Stimulated activated CD4-positive, alpha-beta T cell treated with anti-CD3 and anti-CD28 coated beads, Interleukin-12 subunit alpha, Interleukin-12 subunit beta, amount 100 ng/mL, for 4 hours (primary cell): ENCODE data around the gene GRB10.

Experiments
- DNase-seq: peaks from one replicate; pipeline ENCODE4 v3.0.0-alpha.2; 2020

The GRB10 gene

DNA sequence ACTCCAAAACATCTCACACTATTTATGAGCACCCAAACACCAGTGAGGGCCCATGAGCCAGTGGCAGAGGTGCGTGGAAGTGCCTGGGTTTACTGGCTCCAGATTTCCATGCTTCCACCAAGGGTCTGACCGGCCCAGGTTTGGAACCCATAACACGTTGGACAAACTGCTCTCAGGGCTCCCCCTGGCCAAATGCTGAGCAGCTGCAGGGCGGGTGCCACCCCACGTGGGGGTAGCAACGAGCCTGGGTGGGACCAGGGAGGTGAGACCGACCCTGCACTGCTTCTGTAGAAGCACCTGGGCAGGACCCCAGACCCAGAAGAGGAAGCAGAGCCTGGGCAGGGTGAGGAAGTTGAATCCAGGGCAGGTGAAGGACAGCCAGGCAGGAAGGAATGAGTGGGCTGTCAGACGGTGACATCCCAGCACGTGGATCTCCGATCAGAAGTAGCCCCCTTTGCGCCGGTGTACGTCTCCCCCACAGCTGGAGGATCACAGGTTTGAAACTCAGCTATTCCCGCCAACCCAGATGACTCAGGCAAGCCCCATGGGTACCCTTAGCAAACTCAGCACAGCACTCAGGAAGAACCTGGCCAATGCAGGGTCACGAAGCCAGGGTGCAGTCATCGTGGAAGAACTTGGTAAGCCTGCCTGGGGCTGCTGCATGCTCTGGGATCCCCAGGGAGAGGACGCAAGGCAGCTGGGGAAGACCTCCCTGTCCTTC lies 117.1 kb downstream of the GRB10 start:
- no peak for DNase-seq

DNA sequence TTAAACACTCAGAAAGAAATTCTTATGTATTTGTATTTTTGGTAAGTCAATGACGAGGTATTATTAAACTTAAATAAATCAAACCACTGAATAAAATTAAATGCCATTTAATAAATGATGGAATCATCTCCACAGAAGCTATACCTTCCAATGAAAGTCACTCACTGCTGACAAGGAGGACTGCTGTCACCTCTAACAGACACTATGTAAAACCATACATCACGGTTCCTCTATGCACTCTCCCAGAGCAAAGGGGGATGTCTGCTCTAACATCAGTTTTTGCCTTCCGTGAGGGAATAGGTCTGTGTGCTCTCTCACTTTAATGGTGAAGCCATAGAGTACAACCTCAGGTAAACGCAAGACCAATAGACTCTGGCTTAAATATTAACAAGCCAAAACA lies 117.8 kb downstream of the GRB10 start:
- DNase-seq = no peak

DNA sequence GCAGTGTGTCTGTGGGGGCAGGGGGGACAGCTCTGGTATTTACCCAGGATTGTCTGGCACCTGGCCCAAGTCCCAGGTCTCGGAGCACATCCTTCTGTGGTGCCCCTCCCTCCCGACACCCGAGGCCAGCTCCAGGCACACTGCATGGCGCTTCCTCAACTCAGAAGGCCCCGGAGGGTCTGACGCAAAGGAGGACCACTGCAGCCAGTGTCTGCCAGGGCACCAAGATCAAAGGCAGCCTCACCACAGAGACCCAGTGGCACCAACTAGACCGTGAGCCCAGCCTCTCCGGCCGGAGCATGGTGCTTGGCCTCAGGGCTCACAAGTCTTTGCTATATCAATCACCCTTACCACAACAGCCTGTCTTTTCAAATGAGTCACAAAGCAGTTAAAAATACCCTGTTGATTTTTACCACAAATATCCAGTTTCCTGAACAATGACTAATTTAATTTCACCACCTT lies 118.2 kb downstream of the GRB10 start:
- DNase-seq = no peak

DNA sequence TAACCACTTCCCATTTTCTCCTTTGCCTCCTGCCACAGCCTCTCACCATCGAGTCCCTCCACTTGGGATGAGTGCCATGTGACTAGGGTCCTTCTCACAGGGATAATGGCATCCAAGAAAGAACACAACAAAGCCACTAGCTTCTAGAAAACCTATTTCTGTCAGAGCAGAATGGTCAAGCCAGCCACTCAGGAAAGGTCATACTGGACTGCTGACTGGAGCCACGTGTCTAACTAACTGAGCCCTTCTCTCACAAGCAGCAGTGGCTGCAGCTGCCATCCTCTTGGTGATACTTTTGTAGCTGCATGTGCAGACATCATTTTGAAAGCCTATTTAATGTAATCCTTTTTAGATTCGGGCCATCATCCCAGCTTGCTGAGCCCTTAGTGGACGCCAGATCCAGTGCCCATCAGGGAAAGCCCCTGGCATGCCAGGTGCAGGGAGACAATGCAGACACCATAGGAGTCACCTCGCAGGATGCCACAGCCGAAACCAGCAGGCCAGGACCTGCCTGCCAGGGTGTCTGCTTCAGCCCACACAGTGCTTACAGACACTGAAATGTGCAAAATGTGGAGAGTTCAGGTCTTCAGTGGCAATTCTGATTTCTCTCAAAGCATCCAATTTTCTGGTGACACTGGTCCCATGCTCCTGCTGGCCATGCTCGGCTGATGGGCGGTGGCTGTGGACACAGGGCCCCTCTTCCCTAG lies 119.1 kb downstream of the GRB10 start:
- DNase-seq = no peak

DNA sequence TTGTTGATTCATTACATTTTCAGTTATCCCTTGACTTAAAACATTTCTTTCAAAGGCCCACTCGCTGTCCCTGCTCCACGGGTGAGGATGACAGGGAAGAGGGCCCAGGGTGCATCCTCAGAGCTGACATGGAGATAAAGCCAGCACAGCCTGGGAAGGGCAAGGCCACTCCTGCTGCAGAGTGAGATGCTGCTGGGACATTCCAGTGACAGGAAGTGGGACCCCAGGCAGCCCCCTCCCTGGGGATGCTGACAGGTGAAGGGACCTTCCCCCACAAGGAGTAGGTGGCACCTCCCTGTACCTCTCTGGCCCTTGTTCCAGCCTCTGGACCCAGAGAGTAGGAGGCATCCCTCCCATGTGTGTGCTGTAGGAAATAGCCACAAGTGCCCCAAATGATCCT lies 119.7 kb downstream of the GRB10 start:
- DNase-seq = no peak

DNA sequence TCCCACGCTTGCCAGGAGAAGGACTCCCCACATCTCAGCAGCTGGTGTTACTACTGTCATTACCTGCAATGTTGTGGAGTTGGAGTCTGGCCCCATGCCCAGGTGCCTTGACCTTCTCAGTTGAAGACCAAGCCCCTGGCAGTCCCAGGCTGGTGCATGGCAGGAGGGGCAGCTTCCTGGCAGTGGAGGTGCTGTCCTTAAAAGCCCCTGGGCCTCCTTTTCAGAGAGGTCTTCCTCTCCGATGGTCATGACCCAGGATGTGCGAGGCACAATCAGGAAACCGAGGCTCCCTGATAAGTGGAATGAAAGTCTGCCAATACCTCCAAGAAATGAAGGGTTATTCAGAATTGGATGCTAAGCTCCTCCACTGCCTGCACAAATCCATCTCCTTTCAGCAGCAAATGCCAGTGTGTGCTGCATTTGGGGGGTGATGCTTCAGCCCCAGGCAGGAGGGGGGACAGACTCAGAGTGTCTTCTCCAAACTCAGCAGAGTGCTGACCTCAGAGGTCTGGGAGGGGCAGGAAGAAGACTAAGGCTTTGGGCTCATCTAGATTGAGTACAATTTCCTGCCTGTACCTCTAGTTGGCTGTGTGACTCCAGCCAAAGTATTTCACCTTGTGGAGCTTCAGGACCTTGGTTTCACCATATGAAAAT lies 120.5 kb downstream of the GRB10 start:
- DNase-seq = no peak

DNA sequence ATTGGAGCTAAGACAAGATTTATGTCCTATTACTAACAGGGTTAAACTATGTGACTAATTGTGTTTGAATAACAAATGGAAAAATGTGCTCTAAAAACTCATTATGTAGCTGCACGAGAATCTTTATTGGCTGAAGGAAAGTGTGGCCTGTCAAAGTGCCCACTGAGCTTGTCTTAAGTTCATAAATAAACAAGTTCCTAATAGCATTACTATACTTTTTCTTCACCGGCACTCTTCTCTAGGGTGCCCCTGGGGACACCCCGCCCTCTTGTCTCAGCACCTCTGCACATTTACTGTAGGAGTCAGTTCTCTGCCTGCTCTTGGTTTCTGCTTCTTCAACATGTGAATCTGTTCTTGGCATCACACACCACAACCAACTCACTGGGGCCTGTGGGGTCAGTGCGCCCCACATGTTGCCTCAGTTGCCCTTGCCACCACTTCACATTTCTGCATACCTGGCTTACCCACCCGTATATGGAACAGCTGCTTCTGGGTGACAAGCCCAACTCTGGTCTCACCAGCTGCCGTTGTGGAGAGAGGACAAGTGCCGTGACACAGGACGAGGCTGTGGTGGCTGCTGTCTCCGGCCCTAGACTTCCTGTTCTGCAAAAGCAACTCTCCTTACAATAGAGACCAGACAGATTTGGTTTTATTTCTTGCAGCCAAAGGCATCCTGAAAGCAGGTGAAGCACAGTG lies 121.2 kb downstream of the GRB10 start:
- no peak for DNase-seq

DNA sequence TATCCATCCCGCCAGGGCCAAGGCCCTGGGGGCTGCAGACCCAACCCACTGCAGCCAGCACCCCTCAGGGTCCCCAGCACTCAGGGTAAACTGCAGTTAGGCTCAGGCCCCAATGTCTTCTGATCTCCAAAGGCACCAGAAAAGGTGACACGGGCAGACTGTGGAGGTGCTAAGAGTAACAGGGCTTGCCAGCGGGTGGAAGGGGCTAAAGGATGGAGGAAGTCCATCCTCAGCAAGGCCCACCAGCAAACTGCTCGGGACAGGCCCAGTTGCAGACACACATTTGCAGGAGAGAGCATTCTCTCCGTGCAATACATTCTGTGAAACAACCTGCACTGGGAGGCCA lies 121.9 kb downstream of the GRB10 start:
- no peak for DNase-seq

DNA sequence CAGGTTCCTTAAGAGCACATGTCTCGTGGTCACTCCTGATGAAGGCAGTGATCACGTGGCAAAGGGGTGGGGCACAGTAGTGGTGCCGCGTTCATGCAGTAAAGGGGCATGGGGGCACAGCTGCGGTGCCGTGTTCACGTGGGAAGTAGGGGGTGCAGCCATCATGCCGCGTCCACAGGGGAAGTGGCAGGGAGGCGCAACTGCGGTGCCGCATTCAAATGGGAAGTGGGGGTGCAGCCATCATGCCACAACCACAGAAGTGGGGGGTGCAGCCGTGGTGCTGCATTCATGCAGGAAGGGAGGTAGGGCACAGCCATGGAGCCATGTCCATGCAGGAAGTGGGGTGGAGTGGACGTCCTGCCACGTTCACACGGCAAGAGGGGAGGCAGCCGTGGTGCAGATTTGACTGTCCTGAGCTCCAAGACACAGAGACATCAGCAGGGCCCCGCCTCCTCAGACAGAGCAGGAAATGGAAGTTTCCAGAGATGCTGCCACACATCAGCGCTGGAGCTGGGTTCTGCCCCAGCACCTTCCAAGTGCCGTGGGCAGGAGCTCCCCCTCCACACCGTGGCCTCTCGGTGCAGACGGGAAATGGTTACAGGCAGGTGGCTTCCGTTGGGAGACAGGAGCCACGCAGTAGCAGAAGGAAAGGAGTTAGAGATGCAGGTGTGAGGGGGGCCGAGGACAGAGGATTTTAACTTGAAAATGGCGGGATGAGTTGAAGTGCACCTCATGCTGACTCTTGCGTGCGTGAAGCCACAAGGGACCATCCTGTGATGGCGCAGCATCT lies 122.5 kb downstream of the GRB10 start:
- peak; percentile 27 for DNase-seq

DNA sequence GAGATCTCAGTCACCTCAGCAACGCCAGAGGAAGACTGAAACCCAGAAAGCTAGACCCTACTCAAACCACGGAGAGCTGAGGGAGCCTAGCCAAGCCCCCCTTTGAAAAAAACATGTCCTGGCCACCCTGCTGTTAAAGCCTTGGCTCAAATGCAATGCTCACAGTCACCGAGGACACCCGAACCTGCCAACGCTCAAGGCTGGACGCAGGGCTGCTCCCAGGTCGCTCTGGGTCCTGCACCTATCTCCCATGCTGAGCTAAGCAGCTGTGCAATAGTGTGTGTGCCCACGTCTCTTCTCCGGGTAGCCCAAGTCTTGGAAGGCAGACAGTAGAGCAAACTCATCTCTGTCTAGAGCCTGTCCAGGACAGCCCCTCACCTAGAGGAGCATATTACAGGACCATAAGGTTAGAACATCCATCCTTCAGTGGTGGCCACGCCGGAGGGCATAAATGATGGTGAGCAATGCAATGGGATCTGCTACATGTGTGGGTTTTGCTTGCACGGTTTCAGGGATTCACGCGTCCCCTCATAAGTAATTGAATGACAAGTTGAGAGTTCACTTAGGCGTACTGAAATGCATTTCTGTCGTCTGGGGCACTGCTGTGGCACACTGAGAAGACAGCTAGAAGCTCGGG lies 123.2 kb downstream of the GRB10 start:
- DNase-seq = no peak

DNA sequence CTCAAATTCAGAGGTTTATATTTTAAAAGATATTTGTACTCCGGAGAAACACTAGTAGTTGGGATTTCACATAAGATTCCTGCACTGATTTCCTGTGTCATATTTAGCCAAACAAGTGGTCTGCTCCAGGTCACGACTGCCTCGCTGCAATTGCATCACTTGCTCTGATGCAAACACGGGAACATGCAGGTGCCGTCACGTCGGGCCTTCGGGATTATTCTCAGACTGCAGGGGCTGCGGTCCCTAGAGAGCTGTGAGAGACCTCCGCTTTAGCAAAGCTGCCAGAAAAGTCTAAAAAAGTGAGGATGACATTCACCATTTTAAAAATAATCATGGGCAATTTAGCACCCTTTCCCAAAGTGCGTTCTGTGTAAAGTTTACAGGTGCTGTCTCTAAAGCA lies 124.0 kb downstream of the GRB10 start:
- no peak for DNase-seq

DNA sequence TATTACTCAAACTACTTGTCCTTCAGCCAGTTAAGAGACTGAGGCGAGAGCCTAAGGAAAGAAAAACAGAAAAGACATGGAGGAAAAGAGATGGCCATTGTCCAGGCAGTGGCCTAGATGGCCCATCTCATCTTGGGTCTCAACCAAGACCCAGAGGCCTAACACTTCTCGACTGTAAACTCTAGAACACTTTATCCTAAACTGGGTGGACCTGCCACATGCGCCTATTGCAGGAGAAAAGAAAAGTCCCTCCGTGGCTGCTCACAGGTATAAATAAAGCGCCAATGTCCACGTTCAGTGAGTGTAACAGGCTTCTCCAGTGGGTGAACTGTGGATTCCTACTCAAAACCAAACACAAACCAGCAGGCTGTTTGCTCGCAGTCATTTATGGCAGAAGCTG lies 124.8 kb downstream of the GRB10 start:
- DNase-seq = no peak

DNA sequence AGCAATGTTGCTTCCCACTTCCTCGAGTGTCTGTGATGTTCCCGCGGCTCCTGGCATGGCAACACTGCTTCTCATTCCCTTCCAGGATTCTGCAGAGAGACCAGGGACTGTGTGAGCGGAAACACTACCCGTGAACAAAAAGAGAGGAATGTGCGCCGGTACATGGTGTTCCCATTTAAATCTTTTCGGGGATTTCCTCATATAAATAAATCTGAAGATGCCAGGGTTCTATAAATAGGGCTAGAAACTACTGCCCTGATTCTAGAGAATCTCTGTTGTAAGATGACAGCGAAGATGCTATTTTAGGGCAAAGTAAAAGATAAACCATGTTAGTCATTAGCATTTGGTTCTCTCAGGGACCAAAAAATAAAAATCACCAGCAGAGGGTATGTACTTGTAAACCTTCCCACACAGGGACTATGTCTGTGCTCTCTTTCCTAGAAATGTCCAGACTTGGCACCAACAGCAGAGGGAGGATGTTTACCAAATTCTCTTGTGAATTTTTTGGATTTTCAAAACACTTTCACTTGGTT lies 125.3 kb downstream of the GRB10 start:
- no peak for DNase-seq

DNA sequence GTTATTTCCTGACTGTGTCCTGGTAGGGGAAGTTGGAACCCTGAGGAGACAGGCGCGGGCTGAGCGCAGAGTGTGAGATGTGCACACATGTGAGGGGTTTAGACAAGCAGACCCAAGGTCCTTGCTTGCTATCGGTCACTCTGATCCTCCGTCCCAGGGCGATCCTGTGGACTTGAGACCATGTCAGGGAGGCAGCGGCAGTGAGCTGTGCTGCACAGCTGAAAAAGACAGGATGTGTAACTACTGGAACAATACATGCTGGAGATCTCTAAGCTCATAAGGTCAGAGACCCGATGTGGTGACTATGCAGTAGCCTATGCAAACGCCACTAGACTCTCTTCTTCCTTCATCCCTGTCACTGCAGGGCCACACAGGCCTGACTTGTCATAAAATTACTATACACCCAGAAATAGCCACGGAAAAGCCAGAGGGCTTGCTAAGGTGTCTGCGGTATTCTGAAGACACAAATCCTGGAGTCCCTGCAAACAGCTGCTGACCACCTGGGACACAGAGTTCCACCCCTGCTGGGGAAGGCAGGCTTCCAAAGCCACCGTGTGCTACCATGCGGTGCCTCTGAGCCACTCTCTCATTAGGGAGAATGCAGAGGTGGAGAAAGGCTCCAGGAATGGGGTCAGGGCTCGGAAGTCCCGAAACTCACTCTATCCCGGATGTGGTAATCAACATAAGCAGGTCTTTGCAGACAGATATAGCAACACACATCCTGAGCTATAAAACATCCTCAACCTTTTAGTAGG lies 126.4 kb downstream of the GRB10 start:
- DNase-seq = no peak

DNA sequence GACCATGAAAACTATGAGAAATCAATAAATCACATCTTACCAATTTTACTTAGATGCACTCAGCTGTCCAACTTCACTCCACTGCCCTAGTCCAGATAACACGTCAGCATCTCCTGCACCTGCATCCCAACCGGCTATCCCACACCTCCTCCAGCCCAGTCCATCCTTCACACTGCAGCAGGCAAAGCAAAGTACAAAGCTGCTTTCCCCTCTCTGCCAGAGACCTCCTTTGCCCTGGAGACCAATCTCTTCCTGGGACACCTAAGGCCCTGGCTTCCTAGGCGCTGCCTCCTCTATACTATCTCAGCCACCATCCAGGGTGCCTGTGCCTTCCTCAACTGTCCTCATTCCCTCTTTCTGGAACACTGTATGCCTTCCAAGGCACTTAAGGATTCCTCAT lies 127.2 kb downstream of the GRB10 start:
- DNase-seq = no peak

DNA sequence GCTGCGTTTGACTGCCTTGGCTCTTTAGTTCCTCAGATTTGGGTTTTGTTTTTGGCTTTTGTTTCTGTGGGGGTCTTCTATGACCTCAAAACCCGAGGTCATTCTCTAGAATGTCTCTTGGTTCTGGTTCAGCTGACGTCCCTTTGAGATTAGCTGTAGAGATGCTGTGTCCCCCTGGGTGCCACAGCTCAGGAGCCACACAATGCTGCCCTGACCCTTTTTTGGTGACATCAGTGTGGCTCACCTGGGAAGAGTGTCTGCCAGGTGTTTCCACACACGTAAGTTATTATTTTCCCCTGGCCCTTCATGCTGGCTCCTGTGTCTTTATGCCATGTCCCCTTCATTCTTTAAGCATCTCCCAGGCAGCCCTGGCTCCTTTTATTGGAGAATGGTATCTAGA lies 127.7 kb downstream of the GRB10 start:
- DNase-seq = no peak

DNA sequence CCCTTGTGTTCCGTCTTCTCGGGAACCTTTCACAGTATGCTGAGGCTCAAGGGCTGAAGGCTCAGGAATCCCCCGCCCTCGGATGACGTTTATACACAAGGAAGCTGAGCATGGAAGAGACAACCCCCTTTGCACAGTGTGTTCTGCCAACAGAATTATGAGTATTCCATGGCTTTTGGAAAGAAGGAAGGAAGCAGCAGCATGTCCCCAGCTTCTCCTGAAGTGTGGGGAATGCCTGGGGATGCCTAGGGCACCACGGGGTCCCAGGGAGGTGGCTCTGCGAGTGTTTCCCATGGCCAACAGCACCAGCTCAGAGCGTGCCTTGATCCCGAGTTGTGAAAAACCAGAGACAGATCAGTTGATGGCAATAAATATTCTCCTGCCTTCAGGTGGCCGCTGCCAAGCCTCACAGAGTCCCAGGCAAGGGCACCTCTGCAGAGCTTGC lies 128.7 kb downstream of the GRB10 start:
- DNase-seq = no peak

DNA sequence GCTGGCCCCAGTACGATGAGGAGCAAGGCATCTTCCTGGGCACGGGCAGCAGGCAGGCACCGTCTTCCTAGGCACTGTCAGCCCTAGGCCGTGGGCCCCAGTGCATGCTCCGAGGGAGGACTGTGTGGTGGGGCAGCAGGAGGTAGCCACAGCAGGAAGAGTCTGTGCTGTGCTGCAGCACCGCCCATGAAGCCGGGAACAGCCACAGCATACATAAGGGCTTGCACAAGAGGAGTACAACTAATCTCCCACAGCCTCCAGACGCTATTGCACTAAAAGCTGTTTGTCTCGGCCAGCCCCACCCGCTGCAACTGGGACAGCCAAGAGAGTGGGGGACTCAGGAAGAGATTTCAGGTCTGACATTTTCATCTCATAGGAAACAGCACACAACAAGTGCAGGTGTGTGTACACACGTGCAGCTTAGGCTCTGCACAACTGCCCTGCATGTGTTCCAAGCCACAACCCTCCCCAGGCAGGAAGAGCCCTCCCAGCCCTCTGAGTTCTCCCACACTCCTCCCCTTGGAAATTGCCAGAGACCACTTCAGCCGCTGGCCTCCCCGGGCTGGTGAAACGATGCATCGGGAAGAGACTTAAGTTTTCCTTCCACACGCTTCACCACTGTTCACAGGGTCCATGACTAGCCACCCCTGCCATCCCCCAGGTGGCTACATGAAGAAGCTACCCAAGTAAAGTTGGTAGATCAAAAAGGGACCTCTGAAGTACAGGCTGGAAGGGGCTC lies 129.4 kb downstream of the GRB10 start:
- no peak for DNase-seq

DNA sequence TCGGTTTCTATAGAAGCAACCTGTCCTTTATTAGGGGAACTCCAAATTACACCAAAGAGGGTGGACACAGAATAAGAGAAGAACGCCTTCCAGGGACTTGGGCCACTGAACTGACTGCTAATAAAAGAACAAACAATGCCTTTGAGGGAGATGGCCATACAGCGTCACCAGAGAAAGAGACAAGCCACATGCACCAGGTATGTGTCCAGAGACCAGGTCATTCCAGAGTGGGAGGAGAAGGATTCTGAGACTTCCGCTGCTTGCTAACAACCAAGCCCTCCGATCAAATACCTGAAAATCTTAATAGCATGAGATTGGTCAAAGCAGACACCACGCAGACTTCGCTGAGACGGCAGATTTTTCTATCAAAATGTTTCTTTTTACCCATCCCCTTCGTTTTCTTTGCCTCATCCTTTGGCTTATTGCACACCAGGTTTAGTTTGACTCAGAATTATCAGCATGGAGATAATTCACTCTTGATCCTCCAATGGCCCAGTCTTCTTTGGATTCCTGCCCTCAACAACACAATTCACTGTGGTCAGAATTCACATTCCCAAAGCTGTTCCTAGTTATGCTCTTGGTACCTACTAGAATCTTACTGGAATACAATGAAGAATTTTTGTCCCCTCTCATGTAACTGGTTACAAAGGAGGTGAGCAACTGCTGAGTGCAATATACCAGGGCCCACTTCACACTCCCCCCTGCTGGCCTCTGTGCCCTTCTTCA lies 130.1 kb downstream of the GRB10 start:
- no peak for DNase-seq
